Measurements from ENCODE around the gene TMEM234.
"Not testable (repeated sequence)": the region's sequence is repeated elsewhere in the genome, so short reads cannot be mapped to it uniquely, and the experiment has no call there.

The TMEM234 gene

DNA sequence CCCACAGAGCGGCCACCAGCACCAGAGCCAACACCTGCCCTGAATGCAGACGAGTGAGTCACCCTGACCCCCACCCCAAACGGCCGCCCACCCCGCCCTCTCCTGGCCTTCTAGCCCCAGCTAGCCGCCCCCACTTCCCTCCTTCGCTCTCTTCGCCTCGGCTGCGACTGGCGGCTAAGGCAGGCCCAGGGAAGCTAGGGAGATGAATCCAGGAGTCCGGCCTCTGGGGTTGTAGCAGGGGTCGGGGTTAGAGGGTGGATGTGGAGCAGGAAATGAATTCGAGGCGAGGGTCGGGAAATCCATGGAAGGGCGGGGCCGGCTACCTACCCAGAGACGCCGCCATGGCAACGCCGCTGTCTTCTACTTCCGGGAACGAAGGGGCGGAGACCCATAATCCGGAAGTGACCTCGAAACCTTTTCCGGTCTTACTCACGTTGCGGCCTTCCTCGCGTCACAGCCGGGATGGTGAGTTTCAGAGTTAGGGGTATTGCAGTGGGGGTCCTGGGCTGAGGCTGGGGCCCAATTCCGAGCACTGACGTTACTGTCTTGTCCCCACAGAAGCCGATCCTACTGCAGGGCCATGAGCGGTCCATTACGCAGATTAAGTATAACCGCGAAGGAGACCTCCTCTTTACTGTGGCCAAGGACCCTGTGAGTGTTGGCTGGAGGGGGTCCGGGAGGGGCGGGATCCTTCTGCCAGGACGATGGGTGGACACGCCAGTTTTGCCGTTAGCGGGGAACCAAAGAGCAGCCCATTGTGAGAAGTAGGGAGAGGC, at the start of gene TMEM234, which contains the start of gene EIF3I:
Gene TMEM234 (minus strand): TSS at position 374 of the 776 bp plus-strand sequence. CDS start 31 bp downstream, at position 343.
Gene EIF3I (plus strand): TSS at position 428 of the 776 bp plus-strand sequence. CDS start 35 bp downstream, at position 463.
- peak; percentile 86 for DNase-seq

DNA sequence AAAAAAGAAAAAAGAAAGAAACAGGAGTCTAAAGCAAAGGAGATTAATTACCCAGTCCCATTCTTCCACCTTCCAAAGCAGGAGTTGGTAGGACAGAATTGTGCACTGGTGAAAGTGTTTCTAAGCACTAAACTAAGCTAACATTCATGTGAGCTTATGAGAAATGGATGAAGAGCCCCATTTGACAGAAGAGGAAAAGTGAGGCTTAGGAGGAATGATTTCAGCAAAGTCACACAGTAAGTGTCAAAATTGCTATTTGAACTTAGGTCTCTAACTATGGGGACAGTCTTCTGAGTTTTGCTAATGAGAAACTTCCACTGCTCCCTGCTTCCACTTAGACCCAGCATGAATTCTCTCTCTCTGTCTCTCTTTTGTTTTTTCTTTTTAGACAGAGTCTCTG, 47.6 kb upstream of the TMEM234 start:
- no peak for DNase-seq

DNA sequence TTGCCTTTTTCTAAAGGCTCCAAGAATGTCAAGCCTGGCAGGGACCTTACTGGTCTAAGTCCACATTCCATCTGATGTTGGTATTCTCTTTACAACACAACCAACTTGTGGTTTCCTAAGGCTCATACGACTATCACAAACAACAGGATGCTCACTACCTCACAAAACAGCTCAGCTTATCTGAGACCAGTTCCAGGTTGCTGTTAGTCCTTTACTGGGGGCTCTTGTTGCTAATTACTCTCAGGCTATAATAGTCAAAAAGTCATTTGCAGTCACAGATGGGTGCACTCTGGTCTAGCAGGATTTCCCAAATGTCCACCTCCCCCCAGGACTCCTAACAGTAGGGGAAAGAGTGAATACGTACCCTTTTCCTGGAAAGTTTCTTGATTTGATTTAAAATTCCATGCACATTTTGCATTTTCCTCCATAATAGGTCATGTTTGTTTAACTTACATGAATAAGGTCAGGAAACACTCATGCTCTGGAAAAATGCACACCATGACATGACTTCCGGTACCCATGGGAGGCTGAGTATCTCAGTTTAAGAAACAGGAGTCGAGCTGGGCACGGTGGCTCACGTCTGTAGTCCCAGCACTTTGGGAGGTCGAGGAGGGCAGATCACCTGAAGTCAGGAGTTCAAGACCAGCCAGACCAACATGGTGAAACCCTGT, 44.9 kb upstream of the TMEM234 start:
- DNase-seq: no peak

DNA sequence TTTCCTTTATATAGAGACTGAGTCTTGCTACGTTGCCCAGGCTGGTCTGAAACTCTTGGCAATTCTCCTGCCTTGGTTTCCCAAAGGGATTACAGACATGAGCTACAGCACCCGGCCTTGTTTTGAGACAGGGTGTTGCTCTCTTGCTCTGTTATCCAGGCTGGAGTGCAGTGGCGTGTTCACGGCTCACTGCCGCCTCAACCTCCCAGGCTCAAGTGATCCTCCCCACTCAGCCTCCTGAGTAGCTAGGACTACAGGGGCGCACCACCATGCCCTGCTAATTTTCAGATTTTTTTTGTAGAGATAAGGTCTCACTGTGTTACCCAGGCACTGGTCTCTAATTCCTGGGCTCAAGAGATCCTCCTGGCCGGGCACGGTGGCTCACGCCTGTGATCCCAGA, 43.7 kb upstream of the TMEM234 start:
- no peak for DNase-seq

DNA sequence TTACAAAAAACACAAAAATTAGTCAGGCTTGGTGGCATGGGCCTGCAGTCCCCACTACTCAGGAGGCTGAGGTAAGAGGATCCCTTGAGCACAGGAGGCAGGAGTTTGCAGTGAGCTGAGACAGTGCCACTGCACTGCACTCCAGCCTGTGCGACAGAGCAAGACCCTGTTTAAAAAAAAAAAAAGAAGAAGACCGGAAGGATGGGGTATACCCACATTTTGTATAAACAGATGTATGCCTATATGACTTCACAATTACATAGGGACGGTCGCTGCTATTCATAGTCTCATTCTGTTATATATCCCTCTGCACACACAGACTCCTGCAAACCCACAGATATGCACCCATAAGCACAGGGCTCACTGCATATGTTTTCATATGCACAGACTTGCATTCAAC, 41.6 kb upstream of the TMEM234 start:
- no peak for DNase-seq

DNA sequence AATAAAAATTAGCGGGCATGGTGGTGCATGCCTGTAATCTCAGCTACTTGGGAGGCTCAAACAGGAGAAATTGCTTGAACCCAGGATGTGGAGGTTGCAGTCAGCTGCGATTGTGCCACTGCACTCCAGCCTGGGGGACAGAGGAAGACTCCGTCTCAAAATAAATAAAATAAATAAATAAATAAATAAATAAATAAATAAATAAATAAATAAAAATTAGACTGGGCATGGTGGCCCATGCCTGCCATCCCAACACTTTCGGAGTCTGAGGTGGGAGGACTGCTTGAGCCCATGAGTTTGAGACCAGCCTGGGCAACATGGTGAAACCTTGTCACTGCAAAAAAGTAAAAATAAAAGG, 41.1 kb upstream of the TMEM234 start:
- not testable (repeated sequence) for DNase-seq

DNA sequence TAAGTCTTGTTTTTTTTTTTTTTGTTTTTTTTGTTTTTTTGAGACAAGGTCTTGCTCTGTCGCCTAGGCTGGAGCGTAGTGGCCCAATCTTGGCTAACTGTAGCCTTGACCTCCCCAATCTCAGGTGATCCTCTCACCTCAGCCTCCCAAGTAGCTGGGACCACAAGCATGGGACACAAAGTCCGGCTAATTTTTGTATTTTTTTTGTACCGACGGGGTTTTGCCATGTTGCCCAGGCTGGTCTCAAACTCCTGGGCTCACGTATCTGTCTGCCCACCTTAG, 35.0 kb upstream of the TMEM234 start:
- DNase-seq: no peak

DNA sequence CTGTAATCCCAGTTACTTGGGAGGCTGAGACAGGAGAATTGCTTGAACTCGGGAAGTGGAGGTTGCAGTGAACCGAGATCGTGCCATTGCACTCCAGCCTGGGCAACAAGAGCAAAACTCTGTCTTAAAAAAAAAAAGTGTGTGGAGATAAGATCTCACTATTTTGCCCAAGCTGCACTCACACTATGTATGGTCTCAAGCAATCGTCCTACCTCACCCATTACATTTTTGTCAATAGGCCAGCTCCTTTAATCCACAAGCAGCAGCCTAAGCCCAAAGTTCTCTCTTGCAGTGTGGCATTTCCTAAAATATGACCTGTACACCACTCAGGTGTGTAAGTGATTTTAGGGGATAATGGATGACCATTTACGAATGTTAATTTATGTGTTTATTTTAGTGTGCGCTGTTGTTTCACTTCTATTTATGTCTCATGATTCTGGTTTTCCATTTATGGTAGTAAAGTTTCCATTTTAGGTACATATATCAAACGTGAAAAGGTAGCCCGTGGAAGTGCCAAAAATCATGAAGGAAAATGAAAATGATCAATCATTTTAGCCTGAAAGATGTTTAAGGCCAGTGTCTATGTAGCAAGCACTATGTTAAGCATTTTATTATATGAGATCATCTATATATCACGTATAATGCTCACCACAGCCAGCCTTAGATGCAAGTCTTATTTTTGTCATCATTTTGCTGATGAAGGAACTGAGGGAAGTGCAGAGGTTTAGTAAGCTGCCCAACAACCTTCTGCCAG, 34.5 kb upstream of the TMEM234 start:
- no peak for DNase-seq

DNA sequence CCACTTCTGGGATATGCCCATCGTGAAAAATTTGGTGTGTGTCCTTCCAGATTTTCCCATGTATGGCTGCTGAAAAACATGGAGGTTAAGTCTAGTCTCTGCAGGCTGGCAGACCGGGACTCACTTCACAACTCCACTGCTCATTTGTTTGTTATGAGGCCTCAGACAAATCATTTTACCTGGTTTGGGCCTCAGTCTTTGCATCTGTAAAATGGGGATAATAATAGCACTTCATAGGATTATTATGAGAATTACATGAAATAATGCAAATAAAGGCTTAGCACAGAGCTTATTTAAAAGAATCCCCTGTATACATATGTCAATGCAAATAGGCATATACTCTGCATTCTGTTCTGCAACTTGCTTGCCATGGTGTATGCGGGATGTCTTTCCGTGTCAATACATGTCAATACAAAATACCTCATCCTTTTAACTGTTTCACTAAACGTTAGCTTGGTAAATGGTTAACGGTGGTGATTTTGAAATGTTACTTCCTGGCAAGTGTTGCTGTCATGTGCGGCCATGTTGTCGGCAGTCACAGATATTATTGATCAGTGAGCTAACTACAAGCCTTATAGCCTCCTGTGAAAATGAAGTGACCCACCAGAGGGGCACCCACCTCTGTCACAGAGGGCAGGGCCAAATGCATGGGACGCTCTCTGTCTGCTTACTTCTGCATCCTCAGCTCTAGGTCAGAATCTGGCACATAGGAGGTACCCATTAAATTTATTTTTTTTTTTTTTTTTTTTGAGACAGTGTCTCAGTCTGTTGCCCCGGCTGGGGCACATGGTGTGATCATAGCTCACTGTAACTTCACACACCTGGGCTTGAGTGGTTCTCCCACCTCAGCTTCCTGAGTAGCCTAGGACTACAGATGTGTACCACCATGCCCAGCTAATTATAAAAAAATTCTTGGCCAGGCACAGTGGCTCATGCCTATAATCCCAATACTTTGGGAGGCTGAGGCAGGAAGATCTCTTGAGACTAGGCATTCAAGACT, 33.2 kb upstream of the TMEM234 start:
- no peak for DNase-seq

DNA sequence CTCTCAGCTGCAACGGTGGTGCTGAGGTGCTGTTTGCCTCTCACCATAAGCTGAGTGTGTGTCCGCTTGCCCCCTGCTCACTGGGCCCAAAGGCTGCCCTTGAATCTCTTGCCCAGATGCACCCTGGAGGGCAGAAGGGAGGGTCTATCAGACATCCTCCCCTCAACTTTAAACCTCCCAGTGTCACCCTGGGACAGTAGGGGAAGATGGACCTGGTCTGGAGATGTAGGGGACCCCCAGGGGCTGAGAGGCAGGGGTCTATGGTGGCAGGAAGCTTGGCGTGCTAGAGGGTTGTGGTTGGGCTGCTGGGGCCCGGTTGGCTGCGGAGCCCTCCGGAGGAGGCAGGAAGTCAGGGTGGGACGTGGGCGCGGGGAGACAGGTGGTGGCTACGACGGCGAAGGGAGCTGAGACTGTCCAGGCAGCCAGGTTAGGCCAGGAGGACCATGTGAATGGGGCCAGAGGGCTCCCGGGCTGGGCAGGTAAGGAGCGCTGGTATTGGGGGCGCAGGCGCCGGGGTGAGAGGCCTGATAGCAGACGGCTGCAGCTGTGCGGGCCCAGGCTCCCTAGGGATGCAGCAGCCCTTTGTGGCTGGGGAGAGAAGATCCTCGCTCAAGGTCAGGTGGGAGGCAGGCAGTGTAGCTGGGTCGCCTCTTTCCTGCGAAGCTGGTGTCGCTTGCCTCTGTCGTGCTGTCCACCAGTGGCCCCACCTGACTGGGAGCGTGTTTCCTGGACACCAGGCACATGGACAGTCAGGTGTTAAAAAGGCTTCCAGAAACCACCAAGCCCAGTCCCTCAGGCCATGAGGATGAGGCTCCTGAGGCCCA, 29.0 kb upstream of the TMEM234 start, which contains the start of gene LCK:
Gene LCK (plus strand): TSS at position 373 of the 824 bp plus-strand sequence. CDS start 23,065 bp downstream, outside the sequence.
- DNase-seq: peak; percentile 66

DNA sequence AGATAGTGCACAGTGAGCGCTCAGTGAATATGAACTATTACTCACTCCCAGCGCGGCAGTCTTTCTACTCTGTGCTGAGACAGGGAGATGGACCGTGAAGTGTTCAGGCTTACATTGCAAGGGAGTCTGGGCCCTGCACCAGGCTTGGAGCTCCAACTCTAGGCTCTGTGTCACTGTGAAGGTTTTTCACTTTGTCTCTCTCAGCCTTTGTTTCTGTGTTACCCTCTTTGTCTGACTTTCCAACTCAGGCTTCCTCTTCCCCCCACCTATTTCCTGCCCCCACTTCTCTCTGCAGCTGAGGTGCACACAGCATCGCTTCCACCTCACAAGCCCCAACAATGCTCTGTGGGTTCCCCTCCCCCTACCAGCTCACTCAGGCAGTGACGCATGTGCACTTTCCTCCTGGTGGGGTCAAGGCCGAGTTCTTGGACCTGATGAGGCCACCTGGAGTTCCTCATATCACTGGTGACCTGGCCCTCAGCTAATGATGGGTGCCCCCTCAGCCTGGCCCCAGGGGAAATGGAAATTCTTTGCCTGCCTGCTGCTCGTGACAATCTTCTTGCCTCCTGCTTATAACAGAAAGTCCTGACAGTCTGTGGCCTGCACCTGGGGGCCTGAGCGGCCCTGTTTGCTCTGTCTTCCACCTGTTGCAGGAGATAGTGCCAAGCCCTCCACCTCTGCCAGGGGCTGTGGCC, 27.8 kb upstream of the TMEM234 start:
- DNase-seq: peak; percentile 67

DNA sequence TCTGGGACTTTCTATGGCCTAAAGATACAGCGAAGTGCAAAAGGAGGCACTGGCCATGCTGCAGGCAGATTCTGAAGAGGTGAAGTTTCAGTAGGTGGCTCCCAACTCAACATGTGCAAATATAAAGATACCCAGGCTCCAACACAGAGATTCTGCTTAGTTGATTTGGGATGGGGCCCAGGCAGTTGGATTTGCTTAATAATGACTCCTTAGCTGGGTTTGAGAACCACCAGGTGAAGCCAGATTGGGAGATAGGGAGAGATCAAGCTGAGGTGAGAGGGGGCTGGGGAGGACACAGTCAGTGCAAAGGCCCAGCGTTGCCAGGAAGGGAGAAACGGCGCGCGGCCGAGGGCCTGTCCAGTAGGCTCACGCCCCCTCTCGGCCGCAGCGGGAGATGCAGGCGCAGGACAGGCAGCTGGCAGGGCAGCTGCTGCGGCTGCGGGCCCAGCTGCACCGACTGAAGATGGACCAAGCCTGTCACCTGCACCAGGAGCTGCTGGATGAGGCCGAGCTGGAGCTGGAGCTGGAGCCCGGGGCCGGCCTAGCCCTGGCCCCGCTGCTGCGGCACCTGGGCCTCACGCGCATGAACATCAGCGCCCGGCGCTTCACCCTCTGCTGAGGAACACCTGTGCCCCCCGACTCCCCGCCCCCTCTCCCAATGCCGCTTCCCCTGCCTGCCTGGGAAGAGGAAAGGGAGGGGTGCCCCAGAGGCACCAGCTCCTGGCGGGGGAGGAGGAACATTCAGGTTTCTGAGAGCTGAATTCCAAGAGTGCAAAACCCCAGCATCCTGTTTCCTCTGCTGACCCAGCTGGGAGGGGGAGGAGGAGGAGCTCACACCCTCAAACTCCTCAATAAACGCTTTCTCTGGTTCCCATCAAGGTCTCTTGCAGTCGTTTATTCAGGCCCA, 26.1 kb upstream of the TMEM234 start:
- peak; percentile 91 for DNase-seq

DNA sequence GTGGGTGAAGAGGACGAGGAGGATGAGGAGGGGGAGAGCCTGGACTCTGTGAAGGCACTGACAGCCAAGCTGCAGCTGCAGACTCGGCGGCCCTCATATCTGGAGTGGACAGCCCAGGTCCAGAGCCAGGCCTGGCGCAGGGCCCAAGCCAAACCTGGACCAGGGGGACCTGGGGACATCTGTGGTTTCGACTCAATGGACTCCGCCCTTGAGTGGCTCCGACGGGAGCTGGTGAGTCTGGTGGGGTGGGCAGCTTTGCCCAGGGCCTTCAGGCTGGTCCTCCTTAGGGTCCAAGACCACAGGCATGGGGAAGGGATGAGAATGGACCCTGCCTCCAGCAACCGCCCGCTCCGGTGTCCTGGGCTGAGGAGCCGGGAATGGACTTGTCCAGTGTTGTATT, 25.3 kb upstream of the TMEM234 start:
- no peak for DNase-seq

DNA sequence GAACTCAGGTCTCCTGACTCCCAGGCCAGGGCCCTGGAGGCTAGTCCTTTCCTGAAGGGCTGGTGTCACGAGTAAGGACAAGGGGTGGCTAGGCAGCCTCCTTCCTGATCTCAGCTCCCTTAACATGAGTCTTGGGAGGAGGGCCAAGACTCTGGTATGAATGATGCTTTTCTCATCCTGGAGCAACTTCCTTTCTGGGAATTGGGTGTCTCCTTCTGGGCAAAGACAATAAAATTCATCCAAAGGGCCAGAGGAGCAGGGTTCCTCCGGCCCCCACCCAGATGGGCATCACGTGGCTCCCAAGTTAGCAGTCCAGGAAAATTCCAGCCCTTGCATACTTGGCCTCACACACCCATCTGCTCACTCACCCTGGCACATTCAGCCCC, 24.7 kb upstream of the TMEM234 start, which contains the start of gene FAM167B:
Gene FAM167B (plus strand): TSS at position 335 of the 386 bp plus-strand sequence. CDS start 200 bp downstream, outside the sequence.
- no peak for DNase-seq

DNA sequence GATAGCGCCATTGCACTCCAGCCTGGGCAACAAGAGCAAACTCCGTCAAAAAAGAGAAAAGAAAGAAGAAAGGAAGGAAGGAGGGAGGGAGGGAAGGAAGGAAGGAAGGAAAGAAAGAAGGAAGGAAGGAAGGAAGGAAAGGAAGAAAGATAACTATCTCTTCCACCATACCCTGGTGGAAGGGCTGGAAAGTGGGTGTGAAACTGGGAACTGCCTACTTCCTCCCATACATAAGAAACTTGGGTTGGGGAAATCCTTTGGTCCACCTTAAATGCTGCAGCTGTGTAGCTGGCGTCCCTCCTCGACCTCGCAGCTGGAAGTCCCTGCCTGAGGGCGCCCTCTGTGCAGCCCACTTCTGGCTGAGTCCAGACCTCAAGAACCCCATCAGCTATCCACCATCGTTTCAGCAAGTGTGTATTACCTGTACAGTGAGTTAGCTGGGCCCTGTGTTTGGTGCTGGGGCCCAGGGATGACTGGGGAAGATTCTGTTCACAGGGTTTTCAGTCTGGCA, 20.2 kb upstream of the TMEM234 start:
- DNase-seq: no peak

DNA sequence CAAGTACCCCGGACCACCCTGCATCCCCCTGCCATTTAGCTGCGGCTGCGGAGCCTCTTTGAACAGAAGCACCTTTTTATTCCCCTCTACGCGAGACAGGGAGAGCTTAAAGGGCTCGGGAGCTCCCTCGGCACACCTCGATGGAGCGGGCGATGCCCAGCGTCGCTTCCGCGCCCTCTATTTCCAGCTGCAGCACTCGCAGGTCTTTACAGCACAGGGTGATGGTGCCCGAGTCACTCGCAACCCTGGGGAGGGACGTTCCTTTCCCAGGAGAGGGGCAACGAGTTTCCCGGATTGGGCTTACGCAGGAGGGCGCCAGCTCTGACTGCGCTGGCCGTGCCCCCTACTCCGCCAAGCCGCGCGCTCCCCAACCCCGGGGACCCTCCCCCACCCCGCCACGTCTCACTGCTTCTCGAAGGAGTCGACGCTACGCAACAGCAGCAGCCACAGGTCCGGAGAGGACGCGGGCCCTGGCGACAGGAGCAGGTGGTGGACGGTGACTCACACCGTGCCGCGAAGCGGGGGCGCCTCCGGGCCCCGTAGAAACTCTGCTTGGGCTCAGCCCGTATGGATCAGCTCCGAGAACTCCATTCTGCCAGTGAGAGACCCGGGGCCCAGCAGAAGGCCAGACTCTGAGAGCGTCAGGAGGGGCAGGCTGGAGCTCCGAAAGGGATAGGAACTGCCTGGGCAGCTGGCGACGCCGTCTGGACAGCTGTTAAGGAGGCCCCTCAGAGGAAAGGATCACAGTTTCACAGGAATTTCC, 19.0 kb upstream of the TMEM234 start:
- DNase-seq: no peak

DNA sequence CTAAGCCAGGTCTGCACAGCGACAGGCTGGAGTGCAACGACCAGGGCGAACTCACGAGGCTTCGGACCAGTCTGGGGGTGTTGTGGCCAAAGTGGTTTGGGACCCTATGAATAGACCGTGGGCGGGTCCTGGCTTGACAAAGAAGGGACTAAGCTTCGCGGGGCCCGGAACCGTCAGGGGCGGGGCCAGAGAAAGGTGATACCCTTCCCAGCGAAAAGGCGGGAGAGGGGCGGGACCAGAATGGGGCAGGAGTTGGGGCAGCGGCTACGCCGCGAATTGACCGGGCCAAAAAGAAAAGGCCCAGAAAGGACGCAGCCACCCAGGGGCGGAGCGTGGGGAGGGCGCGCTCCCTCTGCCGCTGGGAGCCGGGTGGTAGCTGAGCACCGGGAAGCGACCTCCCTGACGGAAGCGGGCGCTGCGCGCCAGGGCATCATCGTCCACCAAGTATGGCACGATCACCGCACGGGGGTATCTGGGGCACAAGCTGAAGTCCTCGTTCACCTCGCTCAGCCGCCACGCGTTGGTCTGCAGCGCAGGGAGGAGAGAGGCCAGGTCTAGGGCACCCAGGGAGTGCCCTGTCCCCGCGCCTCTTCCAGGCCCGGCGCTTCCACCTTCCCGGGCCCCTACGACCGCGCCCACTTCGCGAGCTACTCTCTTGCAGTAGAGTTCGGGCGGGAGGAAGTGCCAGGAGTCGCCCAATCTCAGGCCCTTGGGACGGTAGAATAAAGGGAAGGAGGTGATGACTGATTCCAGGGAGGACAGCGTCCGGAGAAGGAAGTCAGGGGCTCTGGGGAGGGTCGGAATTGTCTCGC, 18.2 kb upstream of the TMEM234 start:
- no peak for DNase-seq

DNA sequence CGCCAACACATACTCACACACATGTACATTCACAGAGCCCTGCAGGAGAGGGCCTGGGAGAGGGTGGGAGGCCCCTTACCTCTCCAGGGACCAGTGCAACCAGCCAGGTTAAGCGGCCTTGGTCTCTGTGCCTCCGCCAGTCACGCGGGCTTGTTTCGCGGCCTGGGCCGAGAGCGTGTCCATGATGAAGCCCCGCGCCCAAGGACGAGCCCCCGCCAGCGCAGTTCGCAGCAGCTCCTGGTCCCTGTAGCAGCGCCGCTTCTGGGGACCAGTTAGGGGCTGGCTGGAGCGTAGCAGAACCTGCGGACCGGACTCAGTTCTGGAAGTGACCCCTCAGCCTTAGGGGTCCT, 17.6 kb upstream of the TMEM234 start:
- no peak for DNase-seq
